GM06990 (cell line): ENCODE results near the gene C8A.

Source experiments
- DNase-seq: peaks from one replicate; pipeline ENCODE4 v3.0.0-alpha.2; 2011; ENCODE audit not compliant: insufficient read length; ENCODE audit errors: extremely low read depth
- H3K27me3 ChIP-seq: replicated peaks from 2 replicates; pipeline ENCODE4 v1.6.0; 2011; ENCODE audit warnings: low read length; ENCODE audit not compliant: control insufficient read depth, insufficient read depth
- H3K36me3 ChIP-seq: 2 replicates; pipeline ENCODE4 v1.5.1; 2011; ENCODE audit warnings: low read length; ENCODE audit not compliant: control insufficient read depth, insufficient read depth
- H3K4me3 ChIP-seq: replicated peaks from 2 replicates; pipeline ENCODE4 v1.5.1; 2011; ENCODE audit warnings: low read depth, mild to moderate bottlenecking, control low read depth, low read length
- TF ChIP-seq, protein P1 (sequence below): IDR thresholded peaks from 2 replicates; pipeline ENCODE4 v1.5.1; 2011; ENCODE audit warnings: low read length, control low read depth, mild to moderate bottlenecking, inconsistent platforms; ENCODE audit not compliant: insufficient read depth, poor library complexity, severe bottlenecking

Gene C8A

GRCh38 chr1:56849750-56850149 is 4.8 kb upstream of the C8A start:
- no peaks in the 10 kb centered on the region for H3K36me3 ChIP-seq
- no peaks in the 10 kb centered on the region for H3K27me3 ChIP-seq
- TF ChIP-seq, protein P1, sequence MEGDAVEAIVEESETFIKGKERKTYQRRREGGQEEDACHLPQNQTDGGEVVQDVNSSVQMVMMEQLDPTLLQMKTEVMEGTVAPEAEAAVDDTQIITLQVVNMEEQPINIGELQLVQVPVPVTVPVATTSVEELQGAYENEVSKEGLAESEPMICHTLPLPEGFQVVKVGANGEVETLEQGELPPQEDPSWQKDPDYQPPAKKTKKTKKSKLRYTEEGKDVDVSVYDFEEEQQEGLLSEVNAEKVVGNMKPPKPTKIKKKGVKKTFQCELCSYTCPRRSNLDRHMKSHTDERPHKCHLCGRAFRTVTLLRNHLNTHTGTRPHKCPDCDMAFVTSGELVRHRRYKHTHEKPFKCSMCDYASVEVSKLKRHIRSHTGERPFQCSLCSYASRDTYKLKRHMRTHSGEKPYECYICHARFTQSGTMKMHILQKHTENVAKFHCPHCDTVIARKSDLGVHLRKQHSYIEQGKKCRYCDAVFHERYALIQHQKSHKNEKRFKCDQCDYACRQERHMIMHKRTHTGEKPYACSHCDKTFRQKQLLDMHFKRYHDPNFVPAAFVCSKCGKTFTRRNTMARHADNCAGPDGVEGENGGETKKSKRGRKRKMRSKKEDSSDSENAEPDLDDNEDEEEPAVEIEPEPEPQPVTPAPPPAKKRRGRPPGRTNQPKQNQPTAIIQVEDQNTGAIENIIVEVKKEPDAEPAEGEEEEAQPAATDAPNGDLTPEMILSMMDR, result no peak
- no peak overlapping the region for H3K4me3 ChIP-seq
- no peak for DNase-seq

DNA sequence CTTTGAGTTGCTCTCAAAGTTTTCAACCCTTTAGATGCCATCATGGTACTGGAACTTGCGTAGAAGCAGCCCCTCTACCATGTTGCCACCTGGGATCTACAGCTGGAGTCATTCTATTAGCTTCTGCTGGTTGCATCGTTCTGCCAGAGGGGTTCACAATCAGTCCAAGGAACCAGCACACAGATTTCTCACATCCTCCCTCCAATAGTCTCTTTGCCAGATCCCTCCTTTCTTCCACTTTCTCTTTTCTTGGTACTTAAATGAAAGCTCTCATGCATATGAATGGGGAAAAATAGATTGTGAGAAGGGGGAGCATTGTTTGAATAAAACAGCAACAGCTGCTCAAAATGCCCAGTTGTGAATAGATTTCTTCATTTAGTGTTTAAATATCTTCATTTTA is 4.2 kb upstream of the C8A start:
- H3K36me3 ChIP-seq, result no peaks in the 10 kb centered on the region
- TF ChIP-seq, protein P1, result no peak
- DNase-seq, result no peak
- H3K27me3 ChIP-seq, result no peaks in the 10 kb centered on the region
- no peak overlapping the region for H3K4me3 ChIP-seq

GRCh38 chr1:56850922-56851321 is 3.7 kb upstream of the C8A start:
- H3K27me3 ChIP-seq, result no peaks in the 10 kb centered on the region
- no peak overlapping the region for H3K4me3 ChIP-seq
- no peak for DNase-seq
- TF ChIP-seq, protein P1, result no peak
- no peaks in the 10 kb centered on the region for H3K36me3 ChIP-seq

DNA sequence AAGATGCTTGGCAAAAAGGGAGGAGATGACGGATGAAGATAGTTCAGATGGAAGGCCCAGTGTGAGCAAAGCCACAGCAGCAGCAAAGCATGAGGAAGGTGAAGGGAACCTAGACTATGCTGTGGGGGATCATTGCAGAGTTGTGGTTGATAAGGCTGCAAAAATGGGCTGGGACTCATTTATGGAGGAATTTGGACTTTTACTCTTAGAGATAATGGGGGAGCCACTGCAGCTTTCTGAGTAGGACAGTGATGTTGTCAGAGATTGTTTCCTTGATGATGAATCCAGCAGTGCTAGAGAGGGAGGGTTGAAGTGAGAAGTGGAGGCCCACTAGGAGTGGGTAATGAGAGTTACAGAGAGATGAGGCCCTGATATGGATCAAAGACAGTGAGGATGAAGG is 2.1 kb upstream of the C8A start:
- TF ChIP-seq, protein P1, result no peak
- DNase-seq, result no peak
- Histone ChIP-seq H3K4me3 (no peak overlapping the region), H3K27me3 (no peaks in the 10 kb centered on the region), H3K36me3 (no peaks in the 10 kb centered on the region)

GRCh38 chr1:56855190-56855589 is 593 bp downstream of the C8A start:
- H3K4me3 ChIP-seq, result no peak overlapping the region
- H3K27me3 ChIP-seq, result no peaks in the 10 kb centered on the region
- no peaks in the 10 kb centered on the region for H3K36me3 ChIP-seq
- TF ChIP-seq, protein P1, result no peak
- DNase-seq, result no peak

GRCh38 chr1:56856186-56856585 is 1.6 kb downstream of the C8A start:
- Histone ChIP-seq H3K36me3 (no peaks in the 10 kb centered on the region), H3K4me3 (no peak overlapping the region), H3K27me3 (no peaks in the 10 kb centered on the region)
- no peak for DNase-seq
- TF ChIP-seq, protein P1, result no peak
